Pancreas (tissue), 10 donors: Measurements from ENCODE around the gene ITGB3BP. TPM values are rescaled to one million over a fixed set of nuclear protein-coding genes. Genes with fewer than 3 reads are reported as not detected.

Experiments
- ATAC-seq, 4 donors: fragments of 200-7000 bp; cut with Tn5 transposase; one replicate each; pipeline versions ENCODE4 v1.8.0 to v1.9.1; 2020; ENCODE audit warnings: mild to moderate bottlenecking in 4 of 4, moderate library complexity in 4 of 4
- DNase-seq, 6 donors: peaks; one replicate each; pipeline ENCODE4 v3.0.0-alpha.2; 2020
- FAIRE-seq: peaks from 2 replicates; lab custom pipeline; 2012; peaks lifted over from hg19 to GRCh38; lab: Jason Lieb, UNC
- H3K27ac ChIP-seq, 4 donors: fragments of 200-600 bp; sonication (generic); 1 replicate in 3 of 4; 2 replicates in 1 of 4; pipeline versions ENCODE4 v1.5.0 to v1.8.0; 2020
- H3K27me3 ChIP-seq, 4 donors: fragments of 200-600 bp; one replicate each; pipeline ENCODE4 v1.8.0; 2021
- H3K36me3 ChIP-seq, 3 donors: fragments of 200-600 bp; sonication (generic) in 1 of 3; one replicate each; pipeline versions ENCODE4 v1.5.0 to v1.8.0; 2020 to 2021
- H3K4me1 ChIP-seq, 3 donors: fragments of 200-600 bp; one replicate each; pipeline ENCODE4 v1.8.0; 2021
- H3K4me3 ChIP-seq, 4 donors: fragments of 200-600 bp; sonication (generic) in 2 of 4; one replicate each; pipeline versions ENCODE4 v1.5.0 to v1.8.0; 2020 to 2021
- H3K9me3 ChIP-seq, 4 donors: fragments of 200-600 bp; one replicate each; pipeline ENCODE4 v1.8.0; 2021
- WGBS, 2 donors: extraction: QIAGEN DNeasy Blood & Tissue Kit; methylation state at CpG; one replicate each; pipeline ENCODE4 v1.1.7; 2013; 5-methylcytosine and 5-hydroxymethylcytosine counted together
- intact Hi-C, 3 donors: fragments of 100-400 bp; cut with DNase I; formaldehyde crosslinking; loops; one replicate each; pipeline versions ENCODE4 v1.11.1 to v1.14.2; 2022
- polyA plus RNA-seq, 2 donors: library from polyadenylated mRNA; stranded (reverse); fragments of 200-250 nt; gene quantifications; one replicate each; pipeline ENCODE4 v1.2.3, GENCODE V29; 2013
- total RNA-seq, 6 donors: library from RNA; stranded (reverse); fragmentation: NEBNext Ultra II Directional in 4 of 6; extraction: Animal tissue kit (Norgen Biotek cat#: 25700) in 4 of 6; gene quantifications; one replicate each; pipeline versions ENCODE4 v1.2.1 to v1.2.4, GENCODE V29; 2021 to 2023
- TF ChIP-seq, protein P1 (sequence below), 4 donors: fragments of 200-600 bp; sonication (generic) in 3 of 4; IDR thresholded peaks; one replicate each; pipeline versions ENCODE4 v1.5.0 to v1.8.0; 2021; ENCODE audit warnings: antibody characterized with exemption in 4 of 4
- donor health status: healthy with polysubstance abuse.
- donor health status: DM: no; HTN: no; CAD: no; lungs with moderate emphysema.
- donor health status: DM: no; HTN: no; CAD: no.
- donor health status: control.
- donor health status: control.
- donor health status: Bipolar disorder and iron deficiency.
- donor health status: DM: yes; HTN: yes; CAD: no.
- donor health status: DM: no; HTN: no; CAD: no.
- donor health status: DM: no; HTN: no; CAD: no.
- donor health status: DM: yes; HTN: yes; CAD: no.

ITGB3BP gene
- total and polyA plus RNA-seq, 8 donors, result 4.3 to 18.0 (median 8.0) TPM

DNA sequence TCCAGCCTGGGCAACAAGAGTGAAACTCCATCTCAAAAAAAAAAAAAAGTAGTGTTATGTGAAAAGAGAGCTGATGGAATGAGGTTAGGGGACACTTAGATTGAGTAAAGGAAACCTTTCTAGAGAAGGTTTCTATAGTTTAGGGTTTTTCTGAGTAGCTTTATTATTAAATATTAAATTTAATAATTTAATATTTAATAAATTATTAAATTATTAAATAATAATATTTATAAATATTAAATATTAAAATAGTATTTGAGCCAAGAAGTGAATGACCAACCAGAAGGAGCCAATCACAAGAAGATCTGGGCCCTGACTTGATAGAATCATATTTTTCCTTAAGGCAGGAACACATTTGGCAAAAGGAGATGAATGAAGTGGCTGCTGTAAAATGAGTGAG lies 104.9 kb downstream of the ITGB3BP start:
- Histone ChIP-seq H3K27me3 (no peaks in the 10 kb centered on the region), H3K9me3 (no peaks in the 10 kb centered on the region), H3K4me3 (no peak overlapping the region), H3K27ac (no peak overlapping the region), H3K4me1 (no peaks in the 10 kb centered on the region), H3K36me3 (no peaks in the 10 kb centered on the region)
- no peak for DNase-seq
- TF ChIP-seq, protein P1, sequence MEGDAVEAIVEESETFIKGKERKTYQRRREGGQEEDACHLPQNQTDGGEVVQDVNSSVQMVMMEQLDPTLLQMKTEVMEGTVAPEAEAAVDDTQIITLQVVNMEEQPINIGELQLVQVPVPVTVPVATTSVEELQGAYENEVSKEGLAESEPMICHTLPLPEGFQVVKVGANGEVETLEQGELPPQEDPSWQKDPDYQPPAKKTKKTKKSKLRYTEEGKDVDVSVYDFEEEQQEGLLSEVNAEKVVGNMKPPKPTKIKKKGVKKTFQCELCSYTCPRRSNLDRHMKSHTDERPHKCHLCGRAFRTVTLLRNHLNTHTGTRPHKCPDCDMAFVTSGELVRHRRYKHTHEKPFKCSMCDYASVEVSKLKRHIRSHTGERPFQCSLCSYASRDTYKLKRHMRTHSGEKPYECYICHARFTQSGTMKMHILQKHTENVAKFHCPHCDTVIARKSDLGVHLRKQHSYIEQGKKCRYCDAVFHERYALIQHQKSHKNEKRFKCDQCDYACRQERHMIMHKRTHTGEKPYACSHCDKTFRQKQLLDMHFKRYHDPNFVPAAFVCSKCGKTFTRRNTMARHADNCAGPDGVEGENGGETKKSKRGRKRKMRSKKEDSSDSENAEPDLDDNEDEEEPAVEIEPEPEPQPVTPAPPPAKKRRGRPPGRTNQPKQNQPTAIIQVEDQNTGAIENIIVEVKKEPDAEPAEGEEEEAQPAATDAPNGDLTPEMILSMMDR (IDR thresholded peaks at IDR 0.05), result no peak
- ATAC-seq, result no peak
- FAIRE-seq, result no peak
- intact Hi-C loops, result no loop called here

DNA sequence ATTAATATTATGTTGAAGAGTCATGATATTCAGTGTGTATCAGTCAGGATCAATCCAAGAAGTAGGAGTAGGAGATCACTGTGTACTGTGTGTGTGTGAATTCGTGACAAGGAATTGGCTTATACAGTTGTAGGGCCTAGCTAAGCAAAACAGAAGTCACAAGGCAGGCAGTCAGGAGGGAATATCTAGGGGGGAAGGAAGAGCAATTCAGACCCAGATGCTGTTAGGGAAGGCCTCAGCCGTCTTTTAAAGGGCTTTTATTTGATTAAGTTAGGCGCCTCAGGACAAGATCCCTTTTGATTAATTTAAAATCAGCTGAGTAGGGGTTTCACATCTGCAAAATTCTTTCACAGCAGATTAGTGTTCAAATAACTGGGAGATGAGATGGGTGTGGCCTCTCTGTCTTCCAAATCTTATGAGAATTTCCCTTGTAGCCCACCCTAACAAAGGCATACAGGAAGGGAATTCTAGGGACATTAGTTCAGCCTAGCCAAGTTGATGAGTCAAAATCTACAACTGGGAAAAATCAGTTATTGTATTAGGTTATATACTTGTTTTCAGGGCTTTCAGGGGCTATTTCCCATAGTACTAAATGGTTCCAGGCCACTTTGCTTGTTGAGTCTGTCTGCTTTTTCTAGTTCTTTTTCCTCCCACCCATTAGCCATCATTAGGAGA lies 108.2 kb downstream of the ITGB3BP start:
- H3K36me3 ChIP-seq, result no peaks in the 10 kb centered on the region
- FAIRE-seq, result no peak
- peak in 1 of 4 donors; percentile 32 for ATAC-seq
- no peaks in the 10 kb centered on the region for H3K9me3 ChIP-seq
- H3K4me1 ChIP-seq, result no peaks in the 10 kb centered on the region
- TF ChIP-seq, protein P1 (IDR thresholded peaks at IDR 0.05), result no peak
- no peaks in the 10 kb centered on the region for H3K27me3 ChIP-seq
- H3K27ac ChIP-seq, result no peak overlapping the region
- H3K4me3 ChIP-seq, result no peak overlapping the region
- DNase-seq, result no peak
- 91 to 96% methylated on average over 3 of the region's 3 CpGs for WGBS, 2 donors
- intact Hi-C loops, result no loop called here

DNA sequence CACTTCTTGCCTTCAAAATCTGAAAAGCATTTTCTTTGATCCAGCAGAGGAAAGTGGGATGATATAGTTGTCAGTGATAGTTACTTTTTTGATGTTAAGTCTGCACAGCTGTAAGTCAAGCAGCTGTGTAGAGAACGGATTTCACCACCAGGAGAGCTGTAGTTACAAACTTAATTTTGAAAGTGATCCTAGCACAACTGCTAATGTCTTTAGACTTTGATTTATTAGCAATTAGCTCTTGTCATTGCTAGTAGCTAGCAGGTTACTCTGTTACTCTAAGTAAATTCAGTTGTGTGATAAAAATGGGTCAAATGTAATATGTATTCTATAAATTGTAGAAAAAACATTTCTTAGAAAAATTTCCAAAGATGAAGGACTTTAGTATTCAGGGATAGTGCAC lies 109.6 kb downstream of the ITGB3BP start:
- intact Hi-C loops, result no loop called here
- no peaks in the 10 kb centered on the region for H3K9me3 ChIP-seq
- ATAC-seq (no peak), FAIRE-seq (no peak), DNase-seq (no peak)
- H3K27me3 ChIP-seq, result no peaks in the 10 kb centered on the region
- TF ChIP-seq, protein P1 (IDR thresholded peaks at IDR 0.05), result no peak
- no peak overlapping the region for H3K4me3 ChIP-seq
- 77 to 94% methylated on average over 1 of the region's 1 CpG for WGBS, 2 donors
- no peaks in the 10 kb centered on the region for H3K36me3 ChIP-seq
- H3K4me1 ChIP-seq, result no peaks in the 10 kb centered on the region
- H3K27ac ChIP-seq, result no peak overlapping the region

DNA sequence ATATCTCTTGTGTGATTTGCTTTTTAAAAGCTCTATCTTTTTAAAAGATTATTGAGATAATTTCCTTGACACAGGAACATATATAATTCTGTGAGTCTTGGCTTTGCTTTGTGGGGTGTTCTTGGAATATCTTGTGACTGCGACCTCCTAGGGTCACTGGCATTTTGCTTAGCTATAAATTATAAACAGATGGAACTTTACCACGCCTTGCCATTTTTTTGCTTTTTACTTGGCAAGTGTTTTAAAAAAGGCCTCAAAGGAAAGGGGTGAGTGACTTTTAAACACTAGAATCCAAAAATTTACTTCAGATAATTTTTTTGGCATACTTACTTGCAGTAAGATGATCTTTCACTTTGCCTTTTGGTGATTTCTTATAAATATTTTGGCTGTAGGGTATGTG lies 112.0 kb downstream of the ITGB3BP start:
- ATAC-seq, result no peak
- no peak for FAIRE-seq
- Histone ChIP-seq H3K4me1 (peaks cover 0 to 7% (median 4%) of the 10 kb centered on the region in 3 donors), H3K4me3 (no peak overlapping the region), H3K36me3 (no peaks in the 10 kb centered on the region), H3K27ac (no peak overlapping the region), H3K9me3 (no peaks in the 10 kb centered on the region), H3K27me3 (no peaks in the 10 kb centered on the region)
- WGBS, 2 donors, result 88 to 92% methylated on average over 2 of the region's 2 CpGs
- intact Hi-C loops, result no loop called here
- TF ChIP-seq, protein P1 (IDR thresholded peaks at IDR 0.05), result no peak
- DNase-seq, result no peak

DNA sequence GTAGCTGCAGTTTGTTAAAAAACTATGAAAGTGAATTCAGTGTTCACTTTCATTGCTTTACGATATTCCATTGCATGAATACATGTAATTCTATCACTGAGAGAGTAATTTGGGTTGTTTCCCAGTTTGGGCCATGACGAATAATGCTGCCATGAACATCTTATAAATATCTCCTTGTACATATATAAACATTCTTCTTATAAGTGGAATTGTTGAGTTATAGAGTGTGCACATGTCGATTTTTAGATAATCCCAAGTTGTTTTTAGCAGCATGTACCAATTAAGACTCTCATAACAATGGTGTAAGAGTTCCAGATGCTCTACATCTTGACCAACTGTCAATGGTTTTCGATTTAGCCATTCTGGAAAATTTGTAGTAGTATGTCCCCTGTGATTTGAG lies 114.7 kb downstream of the ITGB3BP start:
- no peaks in the 10 kb centered on the region for H3K27me3 ChIP-seq
- H3K9me3 ChIP-seq, result no peaks in the 10 kb centered on the region
- TF ChIP-seq, protein P1 (IDR thresholded peaks at IDR 0.05), result no peak
- FAIRE-seq (no peak), ATAC-seq (no peak), DNase-seq (no peak)
- no peak overlapping the region for H3K27ac ChIP-seq
- no peaks in the 10 kb centered on the region for H3K36me3 ChIP-seq
- intact Hi-C loops, result no loop called here
- 89 to 92% methylated on average over 4 of the region's 4 CpGs for WGBS, 2 donors
- no peak overlapping the region for H3K4me3 ChIP-seq
- H3K4me1 ChIP-seq, result peaks cover 0 to 7% (median 4%) of the 10 kb centered on the region in 3 donors
